Measurements from ENCODE around the gene ZNF723.
"Not testable (repeated sequence)": the region's sequence is repeated elsewhere in the genome, so short reads cannot be mapped to it uniquely, and the experiment has no call there.

The ZNF723 gene

DNA sequence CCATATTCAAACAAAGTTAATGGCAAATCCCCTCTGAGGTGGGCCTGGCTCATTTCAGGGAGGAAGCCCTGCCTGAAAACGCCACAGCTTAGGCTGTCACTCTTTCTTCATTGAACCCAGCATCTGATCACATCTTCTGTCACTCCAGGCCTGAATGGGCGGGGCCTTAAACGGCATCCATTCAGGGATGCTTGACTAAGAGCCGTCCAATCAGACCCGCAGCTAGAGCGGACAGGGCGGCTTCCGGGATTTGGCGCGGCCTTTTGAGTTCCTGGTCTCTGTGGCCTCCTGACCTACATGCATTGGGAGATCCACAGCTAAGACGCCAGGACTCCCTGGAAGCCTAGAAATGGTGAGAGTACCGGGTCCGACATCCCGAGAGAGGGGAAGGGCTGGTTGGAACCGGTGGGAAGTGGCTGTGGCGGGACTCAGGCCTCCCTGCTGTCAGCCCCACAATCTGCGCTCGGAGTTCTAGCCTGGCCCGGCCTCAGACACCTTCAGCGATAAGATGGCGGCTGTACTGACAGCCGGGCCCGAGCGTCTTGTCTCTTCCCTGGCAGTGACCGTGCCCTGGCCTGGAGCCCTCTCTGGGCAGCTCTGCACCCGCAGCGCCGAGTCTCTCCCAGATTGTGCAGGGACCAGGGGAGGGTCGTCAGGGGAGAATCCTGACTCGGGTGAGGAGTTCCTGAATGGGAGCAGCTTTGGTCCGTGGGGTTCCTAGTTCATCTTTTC lies at the start of gene ZNF723:
ZNF723 (plus strand) TSS at position 261 of the 732 bp plus-strand sequence; CDS start at position 350, 89 bp downstream.
- DNase-seq (ENCODE audit: low read depth) = no peak

DNA sequence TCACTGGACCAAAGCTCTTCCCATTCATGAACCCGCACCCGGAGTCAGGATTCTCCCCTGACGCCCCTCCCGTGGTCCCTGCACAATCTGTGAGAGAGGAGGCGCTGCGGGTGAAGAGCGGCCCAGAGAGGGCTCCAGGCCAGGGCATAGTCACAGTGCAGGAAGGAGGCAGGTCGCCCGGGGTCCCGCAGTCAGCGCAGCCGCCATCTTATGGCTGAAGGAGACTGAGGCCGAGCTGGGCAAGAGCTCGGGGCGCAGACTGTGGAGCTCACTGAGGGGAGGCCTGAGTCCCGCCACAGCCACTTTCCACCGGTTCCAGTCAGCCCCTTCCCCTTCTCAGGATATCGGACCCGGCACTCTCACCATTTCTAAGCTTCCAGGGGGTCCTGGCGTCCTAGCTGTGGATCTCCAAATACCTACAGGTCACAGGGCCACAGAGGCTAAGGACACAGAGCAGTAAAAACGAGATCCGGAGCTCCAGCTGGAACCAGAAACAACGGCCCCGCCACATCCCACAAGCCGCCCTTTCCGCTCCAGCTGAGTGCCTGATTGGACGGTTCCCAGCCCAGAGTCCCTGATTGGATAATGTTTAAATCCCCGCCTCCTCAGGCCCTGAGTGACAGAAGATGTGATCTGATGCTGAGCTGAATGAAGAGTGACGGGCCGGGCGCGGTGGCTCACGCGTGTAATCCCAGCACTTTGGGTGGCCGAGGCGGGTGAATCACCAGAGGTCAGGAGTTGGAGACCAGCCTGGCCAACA lies 48.3 kb upstream of the ZNF723 start, which contains the start of gene ZNF99:
ZNF99 (minus strand) TSS at position 501 of the 760 bp plus-strand sequence; CDS start at position 366, 135 bp downstream.
- no peak for DNase-seq (ENCODE audit: low read depth)

DNA sequence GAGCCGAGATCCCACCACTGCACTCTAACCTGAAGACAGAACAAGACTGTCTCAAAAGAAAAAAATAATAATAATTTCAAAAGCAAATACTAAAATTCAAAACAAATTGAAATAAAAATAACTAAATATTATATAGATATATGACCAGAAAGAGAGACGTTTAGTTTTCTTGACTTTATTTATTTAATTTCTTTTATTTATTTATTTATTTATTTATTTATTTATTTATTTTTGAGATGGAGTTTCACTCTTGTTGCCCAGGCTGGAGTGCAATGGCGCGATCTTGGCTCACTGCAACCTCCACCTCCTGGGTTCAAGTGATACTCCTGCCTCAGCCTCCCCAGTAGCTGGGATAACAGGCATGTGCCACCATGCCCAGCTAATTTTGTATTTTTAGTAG lies 39.2 kb upstream of the ZNF723 start:
- not testable (repeated sequence) for DNase-seq (ENCODE audit: low read depth)

DNA sequence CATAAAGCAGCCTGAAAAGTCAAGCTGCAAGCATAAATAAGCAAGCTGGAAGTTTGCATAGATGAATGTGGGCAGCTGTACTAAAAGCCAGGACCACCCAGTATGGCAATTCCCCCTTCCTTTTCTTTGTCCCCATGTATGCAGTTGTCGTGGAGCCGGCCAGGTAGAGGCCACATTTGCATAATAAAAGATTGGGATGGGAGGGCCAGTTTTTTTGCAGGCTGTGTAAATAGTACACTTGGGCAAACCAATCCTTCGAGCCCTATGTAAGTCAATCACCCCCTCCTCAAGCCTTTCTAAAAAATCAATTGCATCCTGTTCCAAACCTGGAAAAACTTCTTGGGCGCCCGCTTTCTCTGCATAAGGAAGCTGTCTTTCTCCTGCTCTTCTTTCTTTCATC lies 35.1 kb upstream of the ZNF723 start:
- no peak for DNase-seq (ENCODE audit: low read depth)

DNA sequence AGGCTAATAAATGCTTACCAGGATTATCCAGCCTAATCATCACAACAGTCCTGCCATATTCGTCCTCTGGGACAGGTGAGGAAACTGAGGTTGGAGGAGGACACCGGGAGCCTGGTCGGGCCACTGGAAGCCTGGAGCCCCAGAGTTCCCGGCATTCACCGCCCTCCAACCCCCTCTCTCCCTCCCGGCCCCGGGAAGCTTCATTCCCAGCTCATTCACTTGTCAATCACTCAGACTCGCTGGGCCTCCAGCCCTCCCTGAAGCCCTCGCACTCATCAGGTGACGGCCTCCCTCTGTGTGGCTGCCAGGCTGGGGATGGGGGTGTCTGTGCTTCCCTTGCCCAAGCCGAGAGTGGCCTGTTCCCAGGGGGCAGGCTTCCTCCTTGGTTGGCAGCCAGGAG lies 25.7 kb upstream of the ZNF723 start:
- DNase-seq (ENCODE audit: low read depth) = no peak

DNA sequence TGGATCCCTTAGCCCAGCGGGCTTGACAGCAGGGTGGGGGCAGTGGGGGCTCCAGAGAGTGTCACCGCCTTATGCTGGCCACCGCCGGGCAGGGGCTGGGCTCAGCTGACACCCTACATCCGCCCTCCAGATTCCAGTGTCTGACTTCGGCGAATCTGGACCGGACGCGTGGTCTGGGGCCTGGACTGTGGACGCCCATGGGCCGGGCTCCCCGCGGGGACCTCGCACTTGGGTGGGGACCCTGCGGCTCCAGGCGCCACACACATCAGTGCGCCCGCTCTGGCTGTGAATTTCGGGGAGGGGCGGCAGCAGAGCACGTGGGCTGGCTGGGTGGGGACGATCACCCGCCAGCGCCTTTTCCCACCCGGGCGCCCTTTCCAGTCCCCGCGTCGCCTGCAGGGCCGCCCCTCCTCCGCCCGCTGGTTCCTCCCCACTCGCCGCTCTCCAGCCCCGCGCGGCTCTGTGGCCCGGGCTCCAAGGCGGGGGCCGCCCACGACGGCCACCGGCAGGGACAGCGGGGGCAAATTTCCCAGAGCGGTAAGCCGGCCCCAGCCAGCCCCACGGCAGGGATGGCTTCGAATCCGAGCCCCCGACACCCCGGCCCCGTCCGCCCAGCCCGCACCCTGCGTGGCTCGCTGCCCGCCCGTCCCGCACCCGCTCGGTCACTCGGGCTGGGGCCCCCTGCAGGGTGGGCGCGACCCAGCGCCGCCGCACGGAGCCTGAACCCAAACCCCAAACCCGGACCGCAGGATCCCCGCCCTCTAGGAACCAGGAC lies 24.8 kb upstream of the ZNF723 start:
- DNase-seq (ENCODE audit: low read depth) = no peak

DNA sequence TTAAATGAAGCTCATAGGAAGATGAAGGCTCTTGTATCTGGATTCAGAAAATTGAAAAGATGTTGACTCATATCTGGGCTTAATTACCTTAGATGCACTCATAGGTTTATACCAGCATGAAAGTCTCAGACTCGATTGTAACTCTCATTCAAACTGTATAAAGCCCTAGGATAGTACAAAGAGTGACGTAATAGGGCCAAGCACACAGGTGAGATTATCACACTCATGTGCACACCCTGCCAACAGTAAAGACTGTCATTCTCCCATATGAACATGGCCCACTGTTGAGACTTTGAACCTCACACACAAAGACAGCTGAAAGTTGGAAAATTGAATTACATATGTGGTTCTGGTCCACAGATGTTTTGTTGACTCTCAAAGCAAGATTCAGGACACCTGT lies 18.0 kb upstream of the ZNF723 start:
- no peak for DNase-seq (ENCODE audit: low read depth)

DNA sequence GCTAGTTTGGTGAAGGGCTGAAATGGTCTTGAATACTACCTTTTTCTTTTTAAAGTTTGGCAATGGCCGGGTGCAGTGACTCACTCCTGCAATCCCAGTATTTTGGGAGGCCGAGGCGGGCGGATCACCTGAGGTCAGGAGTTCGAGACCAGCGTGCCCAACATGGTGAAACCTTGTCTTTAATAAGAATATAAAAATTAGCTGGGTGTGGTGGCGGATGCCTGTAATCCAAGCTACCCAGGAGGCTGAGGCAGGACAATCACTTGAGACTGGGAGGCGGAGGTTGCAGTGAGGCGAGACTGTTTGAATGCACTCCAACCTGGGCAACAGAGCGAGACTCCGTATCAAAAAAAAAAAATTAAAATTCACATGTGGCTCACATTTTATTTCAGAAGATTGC lies 880 bp upstream of the ZNF723 start:
- DNase-seq (ENCODE audit: low read depth) = no peak

DNA sequence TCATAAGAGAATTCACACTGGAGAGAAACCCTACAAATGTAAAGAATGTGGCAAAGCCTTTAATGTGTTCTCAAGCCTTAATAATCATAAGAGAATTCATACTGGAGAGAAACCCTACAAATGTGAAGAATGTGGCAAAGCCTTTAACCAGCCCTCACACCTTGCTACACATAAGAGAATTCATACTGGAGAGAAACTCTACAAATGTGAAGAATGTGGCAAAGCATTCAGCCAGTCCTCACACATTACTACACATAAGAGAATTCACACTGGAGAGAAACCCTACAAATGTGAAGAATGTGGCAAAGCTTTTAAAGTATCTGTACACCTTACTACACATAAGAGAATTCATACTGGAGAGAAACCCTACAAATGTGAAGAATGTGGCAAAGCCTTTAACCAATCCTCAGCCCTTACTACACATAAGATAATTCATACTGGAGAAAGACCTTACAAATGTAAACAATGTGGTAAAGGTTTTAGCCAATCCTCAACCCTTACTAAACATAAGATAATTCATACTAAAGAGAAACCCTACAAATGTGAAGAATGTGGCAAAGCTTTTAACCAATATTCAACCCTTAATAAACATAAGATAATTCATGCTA lies 25.7 kb downstream of the ZNF723 start:
- not testable (repeated sequence) for DNase-seq (ENCODE audit: low read depth)

DNA sequence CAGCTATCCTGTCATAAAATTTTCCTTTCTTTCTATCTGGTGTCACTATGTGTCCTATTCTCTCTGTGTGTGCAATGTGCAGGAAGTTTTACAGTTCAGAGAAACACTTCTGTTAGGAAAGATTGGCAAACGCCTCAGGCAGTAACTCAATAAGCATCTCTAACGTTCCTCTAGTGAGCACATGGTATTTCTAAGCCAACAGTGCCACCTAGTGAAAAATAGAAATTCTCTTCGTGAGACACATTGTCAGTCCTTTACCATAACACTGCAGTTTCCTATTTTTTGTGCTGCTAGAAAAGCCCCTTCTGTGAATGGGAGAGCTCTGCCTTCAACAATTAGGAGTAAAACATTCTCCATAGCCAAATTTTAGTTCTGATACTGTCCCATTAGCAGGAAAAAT lies 50.7 kb downstream of the ZNF723 start:
- no peak for DNase-seq (ENCODE audit: low read depth)

DNA sequence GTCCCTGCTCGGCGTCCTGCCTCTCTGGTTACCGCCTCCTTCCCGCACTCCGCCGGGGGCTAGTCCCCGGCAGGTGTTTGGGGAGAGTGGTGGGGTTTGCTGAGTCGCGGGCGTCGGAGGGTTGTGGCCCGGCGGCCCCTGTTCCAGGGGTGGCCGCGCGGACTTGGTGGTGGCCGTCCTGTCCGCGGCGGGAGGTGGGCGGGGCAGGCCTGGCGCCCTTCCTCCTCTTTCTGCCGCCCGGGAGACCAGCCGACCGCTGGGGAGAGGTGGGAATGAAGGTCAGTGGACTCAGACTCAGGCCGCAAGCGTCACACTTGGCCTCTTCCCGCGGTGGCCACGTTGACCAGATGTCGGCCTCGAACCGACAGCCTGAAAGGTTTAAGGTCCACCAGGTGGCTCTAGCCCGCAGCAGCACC lies 61.8 kb downstream of the ZNF723 start:
- DNase-seq (ENCODE audit: low read depth) = no peak

DNA sequence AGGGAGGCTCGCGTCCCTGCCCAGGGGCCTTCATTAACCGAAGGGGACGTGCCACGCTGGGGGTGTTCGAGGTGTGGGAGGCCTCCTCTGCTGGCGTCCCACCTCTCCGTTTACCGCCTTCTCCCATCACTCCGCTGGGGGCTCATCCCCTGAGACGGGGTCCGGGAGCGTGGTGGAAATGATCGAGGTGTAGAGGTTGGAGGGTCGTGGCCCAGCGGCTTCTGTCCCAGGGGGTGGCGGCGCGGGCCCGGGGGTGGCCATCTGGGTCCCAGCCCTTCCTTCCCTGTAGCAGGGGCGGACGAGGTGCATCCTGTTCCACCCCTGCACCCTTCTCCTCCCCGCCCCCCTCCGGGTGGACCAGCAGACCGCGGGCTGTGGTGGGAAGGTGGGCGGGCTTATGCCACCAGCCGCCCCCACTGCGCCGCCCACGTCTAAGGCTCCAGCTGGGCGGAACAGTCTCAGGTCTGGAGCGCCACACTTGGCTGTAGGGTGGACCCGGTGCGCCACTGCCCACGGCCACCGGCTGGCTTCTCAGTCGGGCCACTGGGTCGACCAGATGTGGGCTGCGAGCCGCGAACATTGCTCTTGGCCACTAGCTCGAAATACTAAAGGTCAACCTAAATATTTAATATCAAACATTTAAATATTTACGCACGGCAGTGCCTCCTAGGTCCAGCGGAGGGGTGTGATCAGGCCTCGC lies 69.5 kb downstream of the ZNF723 start:
- no peak for DNase-seq (ENCODE audit: low read depth)

Data from activated T-cell treated with anti-CD3 and anti-CD28 coated beads for 24 hours (primary cell).